ENCODE results near the gene TMEM222. TPM values are rescaled to one million over a fixed set of nuclear protein-coding genes. Genes with fewer than 3 reads are reported as not detected.

The TMEM222 gene
- total RNA-seq, 1 experiment from 2014 or later, result 38.3 TPM

DNA sequence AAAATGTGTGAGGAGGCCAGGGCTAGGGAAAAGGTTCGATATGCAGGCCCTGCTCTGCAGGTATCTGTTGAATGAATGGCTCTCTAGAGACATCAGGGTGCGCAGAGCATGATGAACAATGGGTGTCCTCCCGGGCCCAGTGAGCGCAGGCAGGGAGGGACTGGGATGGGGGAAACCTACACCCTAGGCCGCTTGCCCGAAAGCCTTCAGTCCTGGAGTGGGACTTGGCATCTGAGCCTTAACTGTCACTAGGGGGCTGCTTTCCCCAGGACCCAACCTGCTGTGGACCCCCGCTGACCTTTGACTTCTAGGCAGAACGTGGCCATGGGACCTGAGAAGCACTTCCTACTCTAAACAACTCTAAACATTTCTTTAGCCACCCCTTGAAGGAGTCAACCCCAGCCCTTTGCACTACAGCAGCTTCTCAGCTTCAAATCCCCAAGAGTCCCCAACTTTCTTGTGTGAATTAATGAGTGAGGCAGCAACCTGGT is 45.2 kb downstream of the TMEM222 start:
- H3K4me3 Mint-ChIP-seq (ENCODE audit: unreplicated experiment), result peak overlapping the region; percentile 85
- ChIA-PET CTCF (interaction anchor here (0.7 to 4.8 kb wide), 16 partner anchors 8 to 481 kb away, joined by 3 to 31 read pairs (median 8); partner anchors contain the start of genes CD164L2 and GPR3), POLR2A (interaction anchor here (0.7 to 4.1 kb wide), 16 partner anchors 13 to 387 kb away, joined by 3 to 78 read pairs (median 8); partner anchors contain the start of genes CD164L2, FAM76A, IFI6 and SYTL1)
- peak overlapping the region; percentile 35 for H3K27ac Mint-ChIP-seq (ENCODE audit: low read depth, unreplicated experiment)
- intact Hi-C loops (cut with micrococcal nuclease), result loop anchor here (2.0 kb wide), 1 partner anchor 22 kb away; no protein-coding TSS in a partner anchor
- H3K4me1 Mint-ChIP-seq (ENCODE audit: insufficient read depth, unreplicated experiment), result peaks cover 12% of the 10 kb centered on the region
- DNase-seq (ENCODE audit: unreplicated experiment), result no peak
- no peaks in the 10 kb centered on the region for H3K27me3 Mint-ChIP-seq (ENCODE audit: insufficient read depth, unreplicated experiment)
- no TSS peak for BruUV-seq (replicated peaks)
- H3K36me3 Mint-ChIP-seq (ENCODE audit: insufficient read depth, unreplicated experiment), result peaks cover 15% of the 10 kb centered on the region
- TF ChIP-seq, protein P1, sequence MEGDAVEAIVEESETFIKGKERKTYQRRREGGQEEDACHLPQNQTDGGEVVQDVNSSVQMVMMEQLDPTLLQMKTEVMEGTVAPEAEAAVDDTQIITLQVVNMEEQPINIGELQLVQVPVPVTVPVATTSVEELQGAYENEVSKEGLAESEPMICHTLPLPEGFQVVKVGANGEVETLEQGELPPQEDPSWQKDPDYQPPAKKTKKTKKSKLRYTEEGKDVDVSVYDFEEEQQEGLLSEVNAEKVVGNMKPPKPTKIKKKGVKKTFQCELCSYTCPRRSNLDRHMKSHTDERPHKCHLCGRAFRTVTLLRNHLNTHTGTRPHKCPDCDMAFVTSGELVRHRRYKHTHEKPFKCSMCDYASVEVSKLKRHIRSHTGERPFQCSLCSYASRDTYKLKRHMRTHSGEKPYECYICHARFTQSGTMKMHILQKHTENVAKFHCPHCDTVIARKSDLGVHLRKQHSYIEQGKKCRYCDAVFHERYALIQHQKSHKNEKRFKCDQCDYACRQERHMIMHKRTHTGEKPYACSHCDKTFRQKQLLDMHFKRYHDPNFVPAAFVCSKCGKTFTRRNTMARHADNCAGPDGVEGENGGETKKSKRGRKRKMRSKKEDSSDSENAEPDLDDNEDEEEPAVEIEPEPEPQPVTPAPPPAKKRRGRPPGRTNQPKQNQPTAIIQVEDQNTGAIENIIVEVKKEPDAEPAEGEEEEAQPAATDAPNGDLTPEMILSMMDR (IDR thresholded peaks at IDR 0.05; ENCODE audit: unreplicated experiment), result no peak
- no peaks in the 10 kb centered on the region for H3K9me3 Mint-ChIP-seq (ENCODE audit: unreplicated experiment)

DNA sequence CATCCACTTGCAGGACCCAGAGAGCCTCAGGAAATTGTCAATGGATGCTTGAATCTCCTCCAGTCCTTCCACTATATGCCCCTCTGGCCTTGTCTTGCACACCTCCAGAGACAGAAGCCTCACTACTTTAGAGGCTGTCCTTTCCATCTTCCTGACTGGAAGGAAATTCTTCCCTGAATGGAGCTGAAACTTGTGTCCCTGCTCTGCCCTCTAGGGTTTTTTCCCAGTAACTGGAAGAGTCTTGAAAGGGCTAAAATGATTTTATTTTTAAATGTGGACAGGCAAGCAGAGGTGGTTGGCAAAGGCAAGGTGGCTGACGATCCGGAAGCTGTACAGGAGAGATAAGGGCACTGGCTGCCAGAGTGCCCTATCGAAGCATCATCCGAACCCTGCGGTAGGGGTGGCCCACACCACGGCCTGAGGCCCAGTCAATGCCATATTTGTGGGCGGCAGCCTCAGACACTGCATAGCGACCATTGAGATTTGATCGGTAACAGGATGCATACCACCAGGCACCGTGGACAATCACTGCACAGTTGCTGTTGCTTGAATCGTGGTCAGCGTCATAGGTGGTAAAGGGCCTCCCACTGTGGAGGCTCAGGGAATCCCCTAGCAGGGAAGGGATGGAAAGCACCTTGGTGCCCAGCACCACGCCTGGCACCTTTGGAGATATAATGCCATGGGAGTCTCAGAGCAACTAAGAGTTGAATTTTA is 47.1 kb downstream of the TMEM222 start:
- Mint-ChIP-seq H3K27ac (ENCODE audit: low read depth, unreplicated experiment) (peak overlapping the region; percentile 11), H3K36me3 (ENCODE audit: insufficient read depth, unreplicated experiment) (peaks cover 7% of the 10 kb centered on the region), H3K27me3 (ENCODE audit: insufficient read depth, unreplicated experiment) (no peaks in the 10 kb centered on the region), H3K4me1 (ENCODE audit: insufficient read depth, unreplicated experiment) (peaks cover 11% of the 10 kb centered on the region), H3K4me3 (ENCODE audit: unreplicated experiment) (no peak overlapping the region), H3K9me3 (ENCODE audit: unreplicated experiment) (no peaks in the 10 kb centered on the region)
- CTCF ChIA-PET, result interaction anchor here (0.5 to 4.8 kb wide), 6 partner anchors 12 to 269 kb away, joined by 3 to 27 read pairs (median 6); no protein-coding TSS in a partner anchor
- POLR2A ChIA-PET, result interaction anchor here (0.7 to 1.7 kb wide), 2 partner anchors 27 to 36 kb away, joined by 4 to 11 read pairs; partner anchors contain the start of gene SYTL1
- no TSS peak for BruUV-seq (replicated peaks)
- TF ChIP-seq, protein P1 (IDR thresholded peaks at IDR 0.05; ENCODE audit: unreplicated experiment), result peak; percentile 22
- intact Hi-C loops (cut with micrococcal nuclease), result no loop called here
- DNase-seq (ENCODE audit: unreplicated experiment), result peak; percentile 35

DNA sequence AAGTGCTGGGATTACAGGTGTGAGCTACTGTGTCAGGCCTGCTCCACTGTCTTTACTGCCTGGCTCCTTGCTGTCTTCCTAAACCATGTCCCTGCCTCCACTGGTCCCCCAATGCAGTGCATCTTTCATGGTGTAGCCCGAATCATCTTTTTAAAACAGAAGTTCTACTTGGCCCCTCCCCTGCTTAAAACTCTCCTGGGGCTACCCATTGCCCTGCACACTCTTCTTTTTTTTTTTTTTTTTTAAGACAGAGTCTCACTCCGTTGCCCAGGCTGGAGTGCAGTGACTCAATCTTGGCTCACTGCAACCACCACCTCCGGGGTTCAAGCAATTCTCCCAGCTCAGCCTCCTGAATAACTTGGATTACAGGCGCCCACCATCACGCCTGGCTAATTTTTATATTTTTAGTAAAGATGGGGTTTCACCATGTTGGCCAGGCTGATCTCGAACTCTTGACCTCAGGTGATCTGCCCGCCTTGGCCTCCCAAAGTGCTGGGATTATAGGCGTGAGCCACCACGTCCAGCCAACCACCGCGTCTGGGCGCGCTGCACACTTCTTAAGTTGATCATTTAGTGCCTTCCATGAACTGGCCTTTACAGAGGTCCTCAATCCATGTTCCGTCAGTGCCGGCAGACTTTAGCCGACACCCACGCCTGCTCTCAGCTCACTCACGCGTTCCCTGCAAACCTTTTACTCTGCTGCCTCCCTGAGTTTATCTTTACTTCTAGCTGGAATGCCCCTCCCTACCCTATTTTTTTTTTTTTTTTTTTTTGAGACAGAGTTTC is 50.3 kb downstream of the TMEM222 start:
- CTCF ChIA-PET, result interaction anchor here (0.5 to 1.5 kb wide), 8 partner anchors 15 to 1550 kb away, joined by 3 to 5 read pairs (median 3); partner anchors contain the start of gene SYTL1
- no peaks in the 10 kb centered on the region for H3K27me3 Mint-ChIP-seq (ENCODE audit: insufficient read depth, unreplicated experiment)

More for the DNA sequence above, 50.3 kb downstream of the TMEM222 start:
- BruUV-seq (replicated peaks), result no TSS peak
- intact Hi-C loops (cut with micrococcal nuclease), result no loop called here
- DNase-seq (ENCODE audit: unreplicated experiment), result no peak
- Mint-ChIP-seq H3K9me3 (ENCODE audit: unreplicated experiment) (no peaks in the 10 kb centered on the region), H3K4me3 (ENCODE audit: unreplicated experiment) (no peak overlapping the region), H3K36me3 (ENCODE audit: insufficient read depth, unreplicated experiment) (no peaks in the 10 kb centered on the region), H3K27ac (ENCODE audit: low read depth, unreplicated experiment) (no peak overlapping the region), H3K4me1 (ENCODE audit: insufficient read depth, unreplicated experiment) (peaks cover 2% of the 10 kb centered on the region)
- POLR2A ChIA-PET, result interaction anchor here (0.7 kb wide), 1 partner anchor 45 kb away, joined by 3 read pairs; no protein-coding TSS in a partner anchor
- TF ChIP-seq, protein P1 (IDR thresholded peaks at IDR 0.05; ENCODE audit: unreplicated experiment), result no peak
